ENCODE results near the gene FAM131A. TPM values are rescaled to one million over a fixed set of nuclear protein-coding genes. Genes with fewer than 3 reads are reported as not detected.

The FAM131A gene
- total and polyA plus RNA-seq, 10 of the 15 experiments (the other 5 are each of a cell fraction or from before 2014, with no cell fraction given), result 0.31 to 4.5 (median 1.5) TPM

- ChIA-PET CTCF (no interaction called here), SMC1A (ENCODE audit: uncharacterized antibody, unreplicated experiment) (no interaction called here), RAD21 (ENCODE audit: unreplicated experiment) (no interaction called here), POLR2A (no interaction called here)
- FAIRE-seq (no peak), DNase-seq (ENCODE audit: low read depth, low spot score) (no peak), ATAC-seq (no peak)
- 92% methylated on average over 9 of the region's 9 CpGs for WGBS (ENCODE audit: insufficient coverage, insufficient replicate concordance, low lambda C conversion rate, missing lambda C conversion rate)
- BruUV-seq (replicated peaks), result no TSS peak
- H3K4me3 ChIP-seq, result no peak overlapping the region
- H3K4me2 ChIP-seq (ENCODE audit: control insufficient read depth, insufficient read depth), result no peak overlapping the region
- in situ Hi-C loops (cut with MboI), result no loop called here
- H3K9ac ChIP-seq (ENCODE audit: control insufficient read depth, insufficient read depth, low read length), result no peak overlapping the region
- H2AFZ ChIP-seq (ENCODE audit: control insufficient read depth, low read depth, low read length), result no peak overlapping the region
- H3K27me3 ChIP-seq (replicated peaks in 1 of 2; ENCODE audit: control insufficient read depth in 2 of 2, insufficient read depth in 2 of 2, low read length in 1 of 2), result no peaks in the 10 kb centered on the region
- H4K20me1 ChIP-seq (ENCODE audit: control insufficient read depth, insufficient read depth), result no peaks in the 10 kb centered on the region
- no peaks in the 10 kb centered on the region for H3K4me1 ChIP-seq (ENCODE audit: control insufficient read depth, insufficient read depth, low read length)
- H3K27ac ChIP-seq (ENCODE audit: control insufficient read depth, insufficient read depth), result no peak overlapping the region
- peaks cover 20 to 24% of the 10 kb centered on the region in 2 experiments for H3K36me3 ChIP-seq (ENCODE audit: control insufficient read depth in 2 of 2, insufficient read depth in 2 of 2, low read length in 1 of 2)
- H3K79me2 ChIP-seq (ENCODE audit: control insufficient read depth, insufficient read depth, low read length), result no peaks in the 10 kb centered on the region
- intact Hi-C loops (cut with micrococcal nuclease; ENCODE audit: unreplicated experiment), result no loop called here
- no peaks in the 10 kb centered on the region for H3K9me3 ChIP-seq (replicated peaks; ENCODE audit: control insufficient read depth, insufficient read depth, low read length)
- no peak for TF ChIP-seq RUNX3 (IDR thresholded peaks at IDR 0.05; ENCODE audit: low read length)
- TF ChIP-seq CBFB (IDR thresholded peaks at IDR 0.05; ENCODE audit: low read depth), result no peak
- TF ChIP-seq YY1 (IDR thresholded peaks at IDR 0.05; ENCODE audit: low read depth, low read length), result no peak
- no peak for TF ChIP-seq POLR2A (IDR thresholded peaks at IDR 0.05; ENCODE audit: low read depth, low read length)
- no peak for TF ChIP-seq GATAD2B (conservative IDR thresholded peaks at IDR 0.05; ENCODE audit: low read depth)
- no peak for TF ChIP-seq LARP7 (IDR thresholded peaks at IDR 0.05)
- TF ChIP-seq ZBTB11 (CRISPR knock-in tag; IDR thresholded peaks at IDR 0.05), result no peak
- TF ChIP-seq ZBTB4 (CRISPR knock-in tag; IDR thresholded peaks at IDR 0.05), result no peak
- TF ChIP-seq SIN3A (IDR thresholded peaks at IDR 0.05; ENCODE audit: low read depth, low read length), result no peak
- no peak for TF ChIP-seq SRF (IDR thresholded peaks at IDR 0.05; ENCODE audit: low read depth in 2 of 2, low read length in 2 of 2)
- TF ChIP-seq IKZF2 (IDR thresholded peaks at IDR 0.05), result no peak
- TF ChIP-seq CTCF (IDR thresholded peaks at IDR 0.05 in 2 of 3, conservative IDR thresholded peaks at IDR 0.05 in 1 of 3; ENCODE audit: control insufficient read depth in 2 of 3, extremely low read depth in 1 of 3, insufficient read depth in 1 of 3, low read depth in 3 of 3, low read length in 3 of 3), result no peak
- TF ChIP-seq SUZ12 (IDR thresholded peaks at IDR 0.05; ENCODE audit: unreplicated experiment), result no peak
- TF ChIP-seq HDAC2 (IDR thresholded peaks at IDR 0.05), result no peak
Measured at GRCh38 chr3:184307915-184308314, 29.5 kb upstream of the FAM131A start.
